HK-2 (cell line): Measurements from ENCODE around the gene APBA1.
"Not testable (repeated sequence)": the region's sequence is repeated elsewhere in the genome, so short reads cannot be mapped to it uniquely, and the experiment has no call there.

ENCODE experiments used
- DNase-seq: peaks from one replicate; pipeline ENCODE4 v3.0.0-alpha.2; 2018; ENCODE audit not compliant: unreplicated experiment

APBA1 gene

GRCh38 chr9:69605406-69605805 lies 66.8 kb downstream of the APBA1 start:
- no peak for DNase-seq

GRCh38 chr9:69604568-69605219 lies 67.5 kb downstream of the APBA1 start:
- DNase-seq, result no peak

GRCh38 chr9:69603656-69604055 lies 68.5 kb downstream of the APBA1 start:
- no peak for DNase-seq

GRCh38 chr9:69602773-69603172 lies 69.4 kb downstream of the APBA1 start:
- no peak for DNase-seq

- DNase-seq, result no peak
Measured at GRCh38 chr9:69601698-69602097, 70.5 kb downstream of the APBA1 start.

- DNase-seq, result no peak
Measured at GRCh38 chr9:69600314-69601047, 71.7 kb downstream of the APBA1 start.

- no peak for DNase-seq
Measured at GRCh38 chr9:69599232-69599971, 72.8 kb downstream of the APBA1 start.

GRCh38 chr9:69596906-69597305 lies 75.3 kb downstream of the APBA1 start:
- DNase-seq, result not testable (repeated sequence)

GRCh38 chr9:69594180-69594579 lies 78.0 kb downstream of the APBA1 start:
- no peak for DNase-seq

GRCh38 chr9:69593756-69594155 lies 78.4 kb downstream of the APBA1 start:
- DNase-seq, result no peak

- DNase-seq, result no peak
Measured at GRCh38 chr9:69593301-69593700, 78.9 kb downstream of the APBA1 start.

GRCh38 chr9:69590266-69590665 lies 81.9 kb downstream of the APBA1 start:
- no peak for DNase-seq

GRCh38 chr9:69589156-69589555 lies 83.0 kb downstream of the APBA1 start:
- no peak for DNase-seq

GRCh38 chr9:69585571-69585970 lies 86.6 kb downstream of the APBA1 start:
- DNase-seq, result no peak

GRCh38 chr9:69584759-69585158 lies 87.4 kb downstream of the APBA1 start:
- no peak for DNase-seq

GRCh38 chr9:69583645-69584234 lies 88.4 kb downstream of the APBA1 start:
- DNase-seq, result no peak

- no peak for DNase-seq
Measured at GRCh38 chr9:69582544-69583297, 89.5 kb downstream of the APBA1 start.

GRCh38 chr9:69582018-69582417 lies 90.2 kb downstream of the APBA1 start:
- no peak for DNase-seq

GRCh38 chr9:69580582-69581214 lies 91.5 kb downstream of the APBA1 start:
- DNase-seq, result no peak

GRCh38 chr9:69579760-69580581 lies 92.2 kb downstream of the APBA1 start:
- DNase-seq, result no peak
